Kidney epithelial cell (primary cell): ENCODE data around the gene MZF1. TPM values are rescaled to one million over a fixed set of nuclear protein-coding genes. Genes with fewer than 3 reads are reported as not detected.

ENCODE experiments used
- DNase-seq: peaks from one replicate; pipeline ENCODE4 v3.0.0-alpha.2; 2010; ENCODE audit warnings: low read depth
- H3K27me3 ChIP-seq: 2 replicates; pipeline ENCODE4 v1.6.0; 2011; ENCODE audit warnings: low read length; ENCODE audit not compliant: control insufficient read depth, insufficient read depth
- H3K36me3 ChIP-seq: 2 replicates; pipeline ENCODE4 v1.5.1; 2011; ENCODE audit warnings: low read length; ENCODE audit not compliant: control insufficient read depth, insufficient read depth
- H3K4me3 ChIP-seq: 2 replicates; pipeline ENCODE4 v1.5.1; 2011; ENCODE audit warnings: low read depth, mild to moderate bottlenecking, control low read depth, low read length
- total RNA-seq: library from RNA; depleted of rRNA; stranded (reverse); fragments of >200 nt; gene quantifications from 2 replicates; pipeline ENCODE4 v1.2.3, GENCODE V29; 2015
- TF ChIP-seq, protein P1 (sequence below): IDR thresholded peaks from 2 replicates; pipeline ENCODE4 v1.5.1; 2011; ENCODE audit warnings: mild to moderate bottlenecking, moderate library complexity, low read length, control low read depth, inconsistent platforms; ENCODE audit not compliant: insufficient read depth, poor library complexity, severe bottlenecking

MZF1 gene
- total RNA-seq, 1 donor from 2014 or later: 14.6 TPM

GRCh38 chr19:58522709-58523108 is 50.4 kb downstream of the MZF1 start:
- H3K36me3 ChIP-seq: no peaks in the 10 kb centered on the region
- no peak for DNase-seq
- TF ChIP-seq, protein P1, sequence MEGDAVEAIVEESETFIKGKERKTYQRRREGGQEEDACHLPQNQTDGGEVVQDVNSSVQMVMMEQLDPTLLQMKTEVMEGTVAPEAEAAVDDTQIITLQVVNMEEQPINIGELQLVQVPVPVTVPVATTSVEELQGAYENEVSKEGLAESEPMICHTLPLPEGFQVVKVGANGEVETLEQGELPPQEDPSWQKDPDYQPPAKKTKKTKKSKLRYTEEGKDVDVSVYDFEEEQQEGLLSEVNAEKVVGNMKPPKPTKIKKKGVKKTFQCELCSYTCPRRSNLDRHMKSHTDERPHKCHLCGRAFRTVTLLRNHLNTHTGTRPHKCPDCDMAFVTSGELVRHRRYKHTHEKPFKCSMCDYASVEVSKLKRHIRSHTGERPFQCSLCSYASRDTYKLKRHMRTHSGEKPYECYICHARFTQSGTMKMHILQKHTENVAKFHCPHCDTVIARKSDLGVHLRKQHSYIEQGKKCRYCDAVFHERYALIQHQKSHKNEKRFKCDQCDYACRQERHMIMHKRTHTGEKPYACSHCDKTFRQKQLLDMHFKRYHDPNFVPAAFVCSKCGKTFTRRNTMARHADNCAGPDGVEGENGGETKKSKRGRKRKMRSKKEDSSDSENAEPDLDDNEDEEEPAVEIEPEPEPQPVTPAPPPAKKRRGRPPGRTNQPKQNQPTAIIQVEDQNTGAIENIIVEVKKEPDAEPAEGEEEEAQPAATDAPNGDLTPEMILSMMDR: no peak
- H3K4me3 ChIP-seq: no peak overlapping the region
- no peaks in the 10 kb centered on the region for H3K27me3 ChIP-seq

DNA sequence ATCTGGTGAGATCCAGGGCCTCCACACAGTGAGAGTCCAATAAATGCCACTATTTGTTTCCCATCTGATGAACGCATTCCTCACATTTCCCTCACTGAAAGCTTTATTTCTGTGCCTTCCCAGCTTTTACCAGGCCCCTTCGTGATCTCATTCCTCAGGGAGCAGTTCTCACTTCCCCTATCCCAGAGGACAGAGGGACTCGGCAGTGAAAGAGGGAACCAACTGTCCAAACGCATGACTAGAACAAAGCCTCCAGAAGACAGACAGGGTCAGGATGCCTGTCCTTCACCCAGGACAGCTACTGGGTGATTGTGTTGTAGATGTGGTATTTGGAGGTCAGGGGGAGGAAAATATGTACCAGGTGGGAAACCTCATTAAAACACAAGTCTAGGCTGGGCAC is 51.5 kb downstream of the MZF1 start:
- Histone ChIP-seq H3K36me3 (no peaks in the 10 kb centered on the region), H3K27me3 (no peaks in the 10 kb centered on the region), H3K4me3 (no peak overlapping the region)
- TF ChIP-seq, protein P1: no peak
- DNase-seq: no peak

GRCh38 chr19:58520257-58520599 is 52.9 kb downstream of the MZF1 start:
- TF ChIP-seq, protein P1: no peak
- DNase-seq: no peak
- no peaks in the 10 kb centered on the region for H3K36me3 ChIP-seq
- H3K4me3 ChIP-seq: peak overlapping the region; percentile 92
- H3K27me3 ChIP-seq: no peaks in the 10 kb centered on the region

DNA sequence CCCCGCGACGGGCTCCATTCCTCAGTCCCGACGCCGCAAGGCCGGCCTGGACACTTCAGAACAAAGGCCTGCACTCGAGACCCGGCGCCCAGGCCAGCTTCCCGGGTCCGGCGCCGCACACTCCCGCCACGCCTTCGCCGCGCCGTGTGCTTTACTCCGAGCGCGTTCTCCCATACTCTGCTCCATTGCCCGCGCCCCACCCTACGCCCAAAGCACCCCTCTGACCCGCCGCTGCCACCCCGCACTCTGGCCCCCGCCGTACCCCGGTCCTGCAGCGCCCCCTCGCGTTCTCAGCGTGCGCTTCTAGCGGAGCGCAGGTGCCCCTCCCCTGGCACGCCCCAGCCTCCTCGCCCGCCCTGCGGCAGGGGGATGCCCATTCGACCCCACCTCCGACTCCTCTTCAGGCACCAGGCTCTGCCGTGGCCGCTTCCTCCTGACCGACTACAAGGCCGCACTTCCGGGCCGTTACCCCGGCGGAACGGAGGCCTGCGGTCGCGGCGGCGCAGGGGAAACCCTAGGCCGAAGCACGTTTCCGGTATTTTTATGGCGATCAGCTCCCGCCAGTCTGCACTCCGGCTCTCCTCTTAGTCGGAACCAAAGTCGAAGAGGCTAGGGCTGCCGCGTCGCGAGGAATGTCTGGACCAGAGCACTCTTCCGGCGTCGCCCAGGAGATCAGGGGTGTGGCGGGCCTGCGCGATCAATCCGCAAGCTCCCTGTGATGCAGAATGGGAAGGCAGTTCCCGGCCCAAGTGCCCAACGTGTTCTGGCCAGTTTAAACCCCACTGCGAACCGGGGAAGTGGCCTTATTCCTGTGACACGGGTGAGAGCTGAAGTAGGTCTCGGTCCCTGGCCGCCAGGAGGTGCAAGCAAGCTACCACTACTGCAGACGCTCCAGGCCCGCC is 53.5 kb downstream of the MZF1 start, which contains the start of gene ZBTB45:
Gene ZBTB45, minus strand, starts transcription at position 456 of the 902 bp plus-strand sequence. CDS start 2,137 bp downstream, outside the sequence.
- Histone ChIP-seq H3K36me3 (no peaks in the 10 kb centered on the region), H3K4me3 (peak within 1 kb of the TSS; percentile 92), H3K27me3 (no peaks in the 10 kb centered on the region)
- peak; percentile 71 for DNase-seq
- TF ChIP-seq, protein P1: peak; percentile 81

GRCh38 chr19:58519087-58519354 is 54.1 kb downstream of the MZF1 start:
- no peaks in the 10 kb centered on the region for H3K27me3 ChIP-seq
- no peak for DNase-seq
- no peaks in the 10 kb centered on the region for H3K36me3 ChIP-seq
- H3K4me3 ChIP-seq: peak overlapping the region; percentile 92
- TF ChIP-seq, protein P1: peak; percentile 91
